Endometrial microvascular endothelial cells (primary cell): Measurements from ENCODE around the gene PMAIP1. TPM values are rescaled to one million over a fixed set of nuclear protein-coding genes. Genes with fewer than 3 reads are reported as not detected.

ENCODE experiments used
- in situ Hi-C: cut with HindIII; loops from 2 replicates; pipeline ENCODE4 v1.10.0; 2017; ENCODE audit warnings: low sequenced_read_pairs, low pct_unique_long_range_greater_than_20kb; ENCODE audit errors: inconsistent ontology term
- total RNA-seq: library from RNA; depleted of rRNA; stranded (reverse); fragments of >200 nt; gene quantifications from one replicate; pipeline ENCODE4 v1.2.3, GENCODE V29; 2015; ENCODE audit errors: inconsistent ontology term

Gene PMAIP1
- total RNA-seq, 1 donor from 2014 or later = 38.9 TPM

DNA sequence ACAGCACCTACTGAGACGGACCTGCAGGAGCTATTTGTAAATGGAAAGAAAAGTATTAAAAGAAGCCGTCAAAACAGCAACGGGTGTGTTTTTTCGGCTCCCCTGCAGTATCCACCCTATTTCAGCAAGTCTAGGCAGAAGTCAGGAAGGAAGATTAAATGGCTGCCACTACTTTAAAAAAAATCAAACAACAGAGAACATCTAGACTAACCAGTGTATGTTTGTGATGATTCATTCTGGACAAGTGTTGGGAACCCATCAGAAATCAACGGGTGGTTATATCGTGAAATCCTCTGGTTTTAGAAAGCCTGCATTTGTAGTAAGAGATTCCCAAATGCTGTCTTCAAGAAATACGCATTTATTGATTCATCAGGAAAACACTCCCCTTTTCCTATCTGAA, 9.0 kb downstream of the PMAIP1 start:
- in situ Hi-C loops = no loop called here

- in situ Hi-C loops = no loop called here
Observed at GRCh38 chr18:59909289-59910036, 9.7 kb downstream of the PMAIP1 start.

DNA sequence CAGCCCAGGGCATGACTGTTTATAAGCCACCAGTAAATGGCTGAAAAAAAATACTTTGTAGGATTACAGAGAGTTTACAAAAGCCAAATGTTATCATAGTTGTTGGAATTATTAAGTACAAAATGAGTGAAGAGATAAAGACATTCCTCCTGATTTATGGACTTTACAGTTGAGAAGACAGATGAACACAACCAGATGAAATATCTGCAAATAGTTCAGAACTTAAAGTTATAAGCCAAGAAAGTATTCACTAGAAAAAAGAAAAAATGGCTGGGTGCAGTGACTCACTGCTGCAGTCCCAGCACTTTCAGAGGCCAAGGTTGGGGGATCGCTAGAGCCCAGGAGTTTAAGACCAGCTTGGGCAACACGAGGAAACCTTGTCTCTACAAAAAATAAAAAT, 11.2 kb downstream of the PMAIP1 start:
- in situ Hi-C loops = no loop called here

DNA sequence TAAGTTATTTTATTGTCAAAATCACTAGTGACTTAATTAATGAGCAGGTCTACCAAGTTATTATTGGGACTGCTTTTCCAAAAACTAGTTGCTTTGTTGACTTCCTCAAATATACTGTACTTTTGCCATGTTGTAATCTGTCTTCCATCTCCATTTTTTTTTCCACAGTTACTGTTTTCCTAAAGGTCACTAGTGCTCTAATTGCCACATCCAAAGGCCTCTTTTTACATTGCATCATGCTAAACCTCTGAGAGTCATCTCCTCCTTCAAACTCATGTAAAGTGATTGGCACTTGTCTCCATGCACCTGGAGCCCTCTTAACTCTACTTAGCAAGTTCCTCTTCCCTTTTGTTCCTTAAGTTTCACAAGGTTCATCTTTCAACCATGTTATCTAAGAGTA, 11.8 kb downstream of the PMAIP1 start:
- in situ Hi-C loops = no loop called here

DNA sequence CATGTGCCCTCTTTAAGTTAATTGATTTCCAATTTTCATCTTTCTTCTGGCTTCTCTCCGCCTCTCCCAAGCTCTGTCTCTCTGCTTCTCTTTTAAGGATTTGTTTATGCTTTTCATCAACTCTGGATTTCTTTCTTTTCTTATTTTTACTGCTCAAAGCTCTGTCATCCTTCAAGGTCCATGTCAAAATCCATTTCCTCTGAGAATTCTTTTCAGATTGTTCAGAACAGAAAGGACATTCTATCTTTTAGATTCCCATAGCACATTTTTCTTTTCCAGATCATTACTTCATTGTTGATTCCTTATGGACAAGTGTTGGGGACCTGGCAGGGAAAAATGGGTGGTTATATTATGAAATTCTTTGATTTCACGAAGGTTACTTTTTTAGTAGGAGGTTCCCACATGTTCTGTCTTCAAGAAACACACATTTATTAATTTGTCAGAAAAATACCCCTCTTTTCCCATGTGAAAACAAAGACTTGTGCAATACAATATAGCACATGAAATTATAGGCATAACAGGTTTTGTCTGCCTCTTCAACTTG, 12.3 kb downstream of the PMAIP1 start:
- in situ Hi-C loops = no loop called here

GRCh38 chr18:59915606-59916005, 15.8 kb downstream of the PMAIP1 start:
- in situ Hi-C loops = no loop called here

DNA sequence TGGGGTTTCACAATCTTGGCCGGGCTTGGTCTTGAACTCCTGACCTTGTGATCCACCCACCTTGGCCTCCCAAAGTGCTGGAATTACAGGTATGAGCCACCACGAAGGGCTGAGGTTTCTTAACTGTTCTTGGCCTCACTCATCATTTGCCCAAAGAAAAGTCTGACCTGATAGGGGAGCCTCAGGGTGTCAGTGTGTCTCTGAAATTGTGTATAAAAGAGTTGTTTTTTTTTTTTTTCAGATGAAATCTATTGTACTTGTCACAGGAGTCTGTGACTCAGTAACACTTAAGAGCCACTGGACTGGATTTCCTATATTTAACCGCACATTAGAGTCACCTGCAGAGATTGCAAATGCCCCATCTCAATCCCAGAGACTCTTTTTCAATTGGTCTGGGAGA, 16.9 kb downstream of the PMAIP1 start:
- in situ Hi-C loops = no loop called here

- in situ Hi-C loops = no loop called here
Observed at GRCh38 chr18:59917422-59917821, 17.6 kb downstream of the PMAIP1 start.

DNA sequence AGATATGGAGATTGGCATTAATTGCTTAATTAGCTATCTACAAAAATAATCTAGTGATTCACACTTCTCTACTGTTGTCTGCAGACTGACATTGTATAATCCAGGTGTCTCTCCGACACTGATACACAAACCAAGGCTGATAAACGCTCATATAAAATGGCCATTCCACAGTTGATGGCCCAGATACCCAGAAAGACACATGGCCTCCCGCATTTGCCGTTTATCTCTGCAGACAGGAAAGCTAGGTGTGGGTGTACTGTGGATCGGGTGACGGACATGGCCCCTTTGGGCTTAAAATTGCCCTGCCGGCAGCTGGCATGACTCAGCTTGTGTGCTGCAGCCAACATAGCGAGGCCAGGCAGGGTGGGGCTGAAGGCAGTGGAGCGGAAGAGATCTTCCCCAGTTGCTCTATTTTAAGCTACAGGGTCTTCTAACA, 18.5 kb downstream of the PMAIP1 start:
- in situ Hi-C loops = no loop called here

- in situ Hi-C loops = no loop called here
Observed at GRCh38 chr18:59918997-59919396, 19.2 kb downstream of the PMAIP1 start.

GRCh38 chr18:59921384-59921891, 21.6 kb downstream of the PMAIP1 start:
- in situ Hi-C loops = no loop called here

- in situ Hi-C loops = no loop called here
Observed at GRCh38 chr18:59923539-59924196, 23.9 kb downstream of the PMAIP1 start.

GRCh38 chr18:59926131-59926530, 26.3 kb downstream of the PMAIP1 start:
- in situ Hi-C loops = no loop called here

DNA sequence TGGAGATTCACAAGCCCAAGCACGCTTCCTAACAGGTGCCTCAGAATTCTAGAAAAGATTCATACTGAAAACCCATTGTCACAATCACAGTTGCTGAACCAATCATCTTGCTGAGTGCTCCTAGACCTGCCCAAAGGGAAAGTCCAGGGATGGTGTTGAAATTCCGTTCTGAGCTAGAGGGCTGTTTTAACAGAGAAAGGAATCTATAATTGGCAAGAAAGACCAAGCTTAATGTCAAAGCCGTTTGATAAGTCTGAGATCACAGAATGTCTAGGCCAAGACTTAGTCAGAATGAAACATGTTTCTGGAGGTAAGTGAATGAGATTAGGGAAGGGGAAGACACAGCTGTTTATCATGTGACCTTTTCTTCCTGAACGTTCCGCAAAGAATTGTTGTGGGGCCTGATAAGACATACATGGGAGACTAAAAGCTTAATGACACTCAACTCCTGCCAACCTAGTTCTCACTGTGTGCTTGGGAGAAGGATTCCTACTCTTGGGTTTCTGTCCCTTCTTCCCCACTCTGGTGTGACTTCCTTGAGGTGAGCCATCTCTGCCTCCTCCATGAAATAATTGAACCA, 27.5 kb downstream of the PMAIP1 start:
- in situ Hi-C loops = no loop called here

- in situ Hi-C loops = no loop called here
Observed at GRCh38 chr18:59928201-59928600, 28.4 kb downstream of the PMAIP1 start.

- in situ Hi-C loops = no loop called here
Observed at GRCh38 chr18:59929621-59930295, 30.0 kb downstream of the PMAIP1 start.

- in situ Hi-C loops = no loop called here
Observed at GRCh38 chr18:59932401-59932800, 32.6 kb downstream of the PMAIP1 start.

GRCh38 chr18:59938676-59939075, 38.9 kb downstream of the PMAIP1 start:
- in situ Hi-C loops = no loop called here

- in situ Hi-C loops = no loop called here
Observed at GRCh38 chr18:59939127-59939526, 39.3 kb downstream of the PMAIP1 start.
